A673 (cell line): ENCODE measurements around the gene POGK. TPM values are rescaled to one million over a fixed set of nuclear protein-coding genes. Genes with fewer than 3 reads are reported as not detected.

Source experiments
- BruUV-seq: library from RNA; stranded (reverse); fragments of 400-500 nt; replicated peaks from 2 replicates; lab custom pipeline; 2021; lab: Mats Ljungman, UMichigan
- CTCF ChIA-PET: fragments of 300-600 bp; sonication (Branson Sonifier 250); formaldehyde crosslinking; loops from one replicate; lab custom pipeline; 2022; ENCODE audit warnings: antibody characterized with exemption; lab: Charles Lee
- POLR2A ChIA-PET: fragments of 300-600 bp; sonication (Branson Sonifier 250); formaldehyde crosslinking; loops from one replicate; lab custom pipeline; 2022; ENCODE audit warnings: antibody characterized with exemption; ENCODE audit not compliant: low non-redundant PET; lab: Charles Lee
- DNase-seq: peaks from one replicate; pipeline ENCODE4 v3.0.0-alpha.2; 2015; ENCODE audit warnings: low spot score
- H3K27ac ChIP-seq: fragments of 200-600 bp; sonication (generic); 2 replicates; pipeline ENCODE4 v1.5.1; 2016; ENCODE audit warnings: mixed run types, low read depth, mild to moderate bottlenecking, mixed read lengths, antibody characterized with exemption, low read length; ENCODE audit not compliant: poor library complexity, severe bottlenecking
- H3K27me3 ChIP-seq: fragments of 200-600 bp; sonication (generic); replicated peaks from 2 replicates; pipeline ENCODE4 v1.6.1; 2017; ENCODE audit warnings: mixed run types, low read depth, mild to moderate bottlenecking, mixed read lengths, antibody characterized with exemption, low read length; ENCODE audit not compliant: insufficient read depth, poor library complexity
- H3K36me3 ChIP-seq: fragments of 200-600 bp; sonication (generic); 2 replicates; pipeline ENCODE4 v1.6.1; 2016; ENCODE audit warnings: mixed run types, mild to moderate bottlenecking, mixed read lengths, antibody characterized with exemption, low read length; ENCODE audit not compliant: insufficient read depth, poor library complexity, severe bottlenecking
- H3K4me1 ChIP-seq: fragments of 200-600 bp; sonication (generic); 2 replicates; pipeline ENCODE4 v1.6.1; 2017; ENCODE audit warnings: mixed run types, mild to moderate bottlenecking, mixed read lengths, antibody characterized with exemption, low read length; ENCODE audit not compliant: insufficient read depth, poor library complexity, severe bottlenecking
- H3K4me3 ChIP-seq: fragments of 200-600 bp; sonication (generic); 2 replicates; pipeline ENCODE4 v1.5.1; 2016; ENCODE audit warnings: low read depth, mixed run types, mild to moderate bottlenecking, mixed read lengths, low read length; ENCODE audit not compliant: poor library complexity, severe bottlenecking
- H3K9me3 ChIP-seq: fragments of 200-600 bp; sonication (generic); 2 replicates; pipeline ENCODE4 v1.6.1; 2016; ENCODE audit warnings: mixed run types, low read depth, mild to moderate bottlenecking, mixed read lengths, antibody characterized with exemption, low read length; ENCODE audit not compliant: poor library complexity, severe bottlenecking
- CTCF ChIP-seq: fragments of 300-800, 200-600 bp; sonication (generic); conservative IDR thresholded peaks from 2 replicates; pipeline ENCODE4 v1.5.1; 2017; ENCODE audit warnings: low read depth, mild to moderate bottlenecking, antibody characterized with exemption, low read length, moderate library complexity, mixed read lengths
- EZH2 ChIP-seq: fragments of 200-600 bp; sonication (generic); IDR thresholded peaks from 2 replicates; pipeline ENCODE4 v1.6.1; 2017; ENCODE audit warnings: borderline replicate concordance, low read depth, mild to moderate bottlenecking, mixed read lengths, antibody characterized with exemption, low read length; ENCODE audit not compliant: poor library complexity, severe bottlenecking
- intact Hi-C: fragments of 100-400 bp; cut with micrococcal nuclease; formaldehyde crosslinking; loops from one replicate; pipeline ENCODE4 v1.10.0; 2022; ENCODE audit not compliant: unreplicated experiment
- total RNA-seq: library from RNA; stranded (reverse); gene quantifications from 2 replicates; pipeline ENCODE4 v1.2.3, GENCODE V29; 2021

POGK gene
- total RNA-seq, 1 experiment from 2014 or later, result 44.1 TPM

- Histone ChIP-seq H3K9me3 (no peaks in the 10 kb centered on the region), H3K4me1 (no peaks in the 10 kb centered on the region), H3K27me3 (no peaks in the 10 kb centered on the region), H3K27ac (no peak overlapping the region), H3K4me3 (no peak overlapping the region), H3K36me3 (peaks cover 39% of the 10 kb centered on the region)
- no TSS peak for BruUV-seq
- TF ChIP-seq CTCF, result no peak
- no peak for TF ChIP-seq EZH2
- DNase-seq, result no peak
- ChIA-PET POLR2A (interaction anchor here (0.7 kb wide), 1 partner anchor 30 kb away, joined by 3 read pairs; the partner anchor contains the start of gene POGK), CTCF (no interaction called here)
- intact Hi-C loops, result no loop called here
These were observed 29.4 kb downstream of the POGK start for GRCh38 chr1:166868639-166869038.

GRCh38 chr1:166869318-166870099 is 30.2 kb downstream of the POGK start:
- CTCF ChIA-PET, result no interaction called here
- BruUV-seq, result no TSS peak

GRCh38 chr1:166870584-166870983 is 31.3 kb downstream of the POGK start:
- intact Hi-C loops, result no loop called here
- Histone ChIP-seq H3K9me3 (no peaks in the 10 kb centered on the region), H3K4me1 (peaks cover 10% of the 10 kb centered on the region), H3K27me3 (no peaks in the 10 kb centered on the region), H3K4me3 (no peak overlapping the region), H3K36me3 (peaks cover 26% of the 10 kb centered on the region), H3K27ac (no peak overlapping the region)
- no peak for DNase-seq
- CTCF ChIA-PET, result interaction anchor here (0.6 kb wide), 1 partner anchor 944 kb away, joined by 4 read pairs; no protein-coding TSS in a partner anchor
- POLR2A ChIA-PET, result no interaction called here
- BruUV-seq, result no TSS peak
- TF ChIP-seq CTCF (no peak), EZH2 (no peak)

More at GRCh38 chr1:166869318-166870099, 30.2 kb downstream of the POGK start:
- Histone ChIP-seq H3K4me3 (no peak overlapping the region), H3K9me3 (no peaks in the 10 kb centered on the region), H3K36me3 (peaks cover 30% of the 10 kb centered on the region), H3K27me3 (no peaks in the 10 kb centered on the region), H3K4me1 (peaks cover 3% of the 10 kb centered on the region), H3K27ac (no peak overlapping the region)
- TF ChIP-seq EZH2 (no peak), CTCF (no peak)
- POLR2A ChIA-PET, result interaction anchor here (0.7 kb wide), 1 partner anchor 31 kb away, joined by 3 read pairs; the partner anchor contains the start of gene POGK
- no peak for DNase-seq
- intact Hi-C loops, result no loop called here
